ENCODE measurements around the gene CST9.
"Not testable (repeated sequence)": the region's sequence is repeated elsewhere in the genome, so short reads cannot be mapped to it uniquely, and the experiment has no call there.

The CST9 gene

GRCh38 chr20:23637282-23638221 lies 31.8 kb upstream of the CST9 start, which contains the start of gene CST3:
TSS of gene CST3 (minus strand) at chr20:23637955. CDS start at chr20:23637862, 93 bp downstream.
- in situ Hi-C loops (cut with HindIII; ENCODE audit: low sequenced_read_pairs), result no loop called here

DNA sequence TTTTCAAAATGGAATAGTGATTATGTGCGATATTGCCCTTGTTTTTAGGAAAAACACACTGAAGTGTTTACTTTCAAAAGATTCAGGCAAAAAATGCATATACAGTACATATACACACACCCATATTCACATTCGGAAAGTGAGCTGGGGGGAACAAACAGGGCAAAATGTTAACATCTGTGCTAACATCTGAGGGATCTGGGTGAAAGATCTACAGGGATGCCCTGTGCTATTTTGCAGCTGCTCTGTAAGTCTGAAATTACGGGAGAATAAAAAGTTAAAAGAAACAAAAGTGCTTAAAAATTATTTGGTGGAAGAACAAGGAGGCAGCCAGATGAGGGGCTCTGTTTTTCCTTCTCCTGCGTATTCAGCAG lies 31.2 kb upstream of the CST9 start:
- in situ Hi-C loops (cut with HindIII; ENCODE audit: low sequenced_read_pairs), result no loop called here

DNA sequence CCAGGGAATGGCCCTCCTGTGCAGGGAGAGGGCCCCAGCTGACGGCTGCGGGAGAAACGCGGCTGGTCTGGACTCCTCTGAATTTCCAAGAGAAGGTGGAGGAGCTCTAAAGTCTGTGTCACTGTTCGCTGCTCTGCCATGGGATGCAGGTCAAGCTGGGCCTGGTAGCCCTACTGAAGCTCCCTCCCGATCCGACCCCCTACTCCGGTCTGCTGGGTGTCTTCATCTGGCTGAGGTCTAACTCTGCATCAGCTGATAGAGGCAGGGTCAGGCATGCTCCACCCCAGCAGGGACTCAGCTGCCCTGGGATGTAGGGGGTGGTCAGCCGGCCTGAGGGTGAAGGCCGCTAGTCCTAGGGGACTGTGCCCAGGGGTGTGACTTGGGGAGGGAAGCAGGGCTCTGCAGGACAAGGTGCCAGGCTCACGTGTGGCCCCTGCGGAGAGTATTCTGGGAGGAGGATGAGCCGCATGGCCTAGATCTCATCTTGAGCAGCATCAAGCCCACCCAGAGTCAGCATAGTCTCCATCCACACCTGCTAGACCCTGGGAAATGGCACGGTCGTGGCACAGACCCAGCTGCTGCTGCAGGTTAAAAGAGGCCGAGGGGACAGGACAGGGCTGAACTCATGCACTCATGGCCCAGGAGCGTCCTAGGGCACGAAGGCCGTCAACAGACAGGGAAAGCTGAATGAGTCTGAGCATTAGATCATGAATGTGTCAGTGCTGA lies 30.6 kb upstream of the CST9 start:
- in situ Hi-C loops (cut with HindIII; ENCODE audit: low sequenced_read_pairs), result no loop called here

GRCh38 chr20:23635768-23636090 lies 30.0 kb upstream of the CST9 start:
- in situ Hi-C loops (cut with HindIII; ENCODE audit: low sequenced_read_pairs), result not testable (repeated sequence)

DNA sequence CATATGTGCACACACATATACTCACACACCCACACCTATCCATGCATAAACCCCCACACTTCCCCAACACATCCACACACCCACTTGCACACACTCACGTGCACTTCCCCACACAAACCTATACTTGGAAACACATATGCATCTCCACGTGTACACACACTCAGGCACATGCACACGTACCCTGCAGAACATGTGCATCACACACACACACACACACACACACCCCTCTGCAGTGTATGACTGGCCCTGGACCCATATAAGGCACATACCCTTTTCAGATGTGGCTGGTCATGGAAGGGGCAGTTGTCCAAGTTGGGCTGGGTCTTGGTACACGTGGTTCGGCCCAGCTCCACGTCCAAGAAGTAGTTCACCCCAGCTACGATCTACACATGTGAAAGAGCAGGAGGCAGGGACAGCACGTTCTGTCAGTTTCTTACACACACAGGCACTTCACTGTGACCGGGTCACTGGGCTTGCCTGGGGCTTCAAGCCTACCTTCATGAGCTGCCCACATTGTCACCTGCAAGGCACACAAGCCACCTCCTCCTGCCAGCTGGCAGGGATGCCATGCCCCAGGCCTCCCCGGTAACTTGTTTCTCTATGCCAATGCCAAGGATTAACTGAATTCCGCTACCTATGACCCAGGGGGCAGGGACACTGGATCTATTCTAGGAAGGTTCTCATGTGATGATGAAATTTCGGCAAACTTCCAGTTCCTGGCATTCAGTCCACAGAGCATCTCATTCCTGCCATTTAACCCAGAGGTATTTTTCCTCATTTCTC lies 29.5 kb upstream of the CST9 start:
- in situ Hi-C loops (cut with HindIII; ENCODE audit: low sequenced_read_pairs), result no loop called here

GRCh38 chr20:23634044-23634801 lies 28.5 kb upstream of the CST9 start:
- in situ Hi-C loops (cut with HindIII; ENCODE audit: low sequenced_read_pairs), result no loop called here

- in situ Hi-C loops (cut with HindIII; ENCODE audit: low sequenced_read_pairs), result no loop called here
Observed at GRCh38 chr20:23632711-23633573, 27.2 kb upstream of the CST9 start.

DNA sequence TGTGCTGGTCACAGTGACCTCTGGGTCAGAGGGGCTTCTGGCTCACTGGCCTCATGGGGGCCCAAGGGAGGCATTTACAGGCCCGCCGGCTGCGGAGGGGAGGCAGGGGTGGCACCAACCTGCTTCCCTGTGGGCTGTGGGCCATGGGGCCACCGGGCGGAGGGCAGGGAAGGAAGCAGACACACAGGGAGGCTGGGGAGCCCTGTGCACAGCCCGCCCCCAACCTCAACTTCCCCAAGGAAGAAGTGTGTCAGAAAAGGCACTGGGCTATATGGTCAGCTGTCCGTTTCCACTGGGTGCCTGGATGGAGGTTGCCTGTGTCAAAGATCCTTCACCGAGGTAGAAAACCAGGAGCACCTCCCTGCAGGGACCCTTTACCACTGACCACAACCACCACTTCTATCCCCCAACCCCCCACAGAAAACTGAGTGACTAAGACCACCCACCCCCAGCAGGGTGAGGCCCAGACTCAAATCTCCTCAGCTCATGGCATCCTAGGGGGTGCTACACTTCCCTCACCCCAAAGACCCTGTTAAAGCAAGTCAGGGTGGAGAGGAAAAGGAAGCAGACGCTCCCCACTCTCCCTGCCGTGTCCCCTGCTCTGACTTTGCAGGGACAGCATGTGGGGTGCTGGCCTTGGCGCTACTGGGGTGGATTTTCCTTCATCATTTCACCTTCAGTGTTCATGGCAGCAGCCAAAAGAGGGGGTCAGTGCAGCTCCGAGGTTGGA lies 26.4 kb upstream of the CST9 start:
- in situ Hi-C loops (cut with HindIII; ENCODE audit: low sequenced_read_pairs), result no loop called here

DNA sequence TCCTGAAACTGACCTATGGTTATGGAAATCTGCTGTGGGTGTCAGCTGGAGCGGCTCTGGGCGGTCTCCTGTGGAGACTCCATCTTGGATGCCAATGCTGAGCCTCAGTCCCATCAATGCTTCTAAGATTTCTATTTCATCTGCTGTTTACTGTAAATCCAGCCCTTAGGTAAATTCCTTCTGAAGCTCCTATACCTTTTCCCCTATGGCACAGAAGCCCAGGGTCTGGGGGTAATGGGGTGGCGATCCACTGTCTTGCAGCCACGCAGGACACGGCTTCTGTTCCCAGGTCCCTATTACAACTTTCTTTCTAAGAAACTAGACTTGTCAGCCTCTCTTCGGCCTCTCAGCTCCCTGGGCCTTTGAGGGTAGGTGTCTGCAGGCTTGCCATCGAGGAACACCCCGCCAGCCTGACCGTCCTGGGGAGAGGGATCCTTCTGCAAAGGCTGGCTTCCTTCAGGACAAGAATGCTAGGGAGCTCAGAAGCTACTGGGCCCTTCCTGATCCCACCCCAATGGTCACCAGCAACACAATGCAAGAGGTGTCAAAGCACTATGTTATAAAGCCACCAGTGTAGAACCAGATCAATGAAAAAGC lies 25.6 kb upstream of the CST9 start:
- in situ Hi-C loops (cut with HindIII; ENCODE audit: low sequenced_read_pairs), result no loop called here

DNA sequence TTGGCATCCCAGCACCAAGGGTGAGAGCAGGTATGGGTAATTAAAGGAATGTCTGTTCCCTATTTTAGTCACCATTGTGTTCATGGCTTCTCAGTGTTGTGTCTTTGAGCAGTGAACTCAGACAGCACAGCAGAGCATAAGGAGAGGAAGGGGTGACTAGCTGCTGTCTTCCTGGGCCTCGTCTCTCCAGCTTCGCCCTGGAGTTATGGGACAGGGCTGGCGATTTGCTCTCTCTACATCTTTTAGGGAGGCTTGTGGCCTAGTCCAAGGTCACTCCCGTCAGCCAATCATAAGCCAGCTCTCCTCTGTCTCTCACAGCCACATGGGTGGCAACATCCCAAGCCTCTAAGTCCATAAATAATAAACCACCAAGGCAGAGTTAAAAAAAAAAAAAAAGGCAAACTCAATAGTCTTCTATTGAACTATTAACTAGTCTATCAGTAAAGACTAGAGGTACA lies 24.7 kb upstream of the CST9 start:
- in situ Hi-C loops (cut with HindIII; ENCODE audit: low sequenced_read_pairs), result no loop called here

DNA sequence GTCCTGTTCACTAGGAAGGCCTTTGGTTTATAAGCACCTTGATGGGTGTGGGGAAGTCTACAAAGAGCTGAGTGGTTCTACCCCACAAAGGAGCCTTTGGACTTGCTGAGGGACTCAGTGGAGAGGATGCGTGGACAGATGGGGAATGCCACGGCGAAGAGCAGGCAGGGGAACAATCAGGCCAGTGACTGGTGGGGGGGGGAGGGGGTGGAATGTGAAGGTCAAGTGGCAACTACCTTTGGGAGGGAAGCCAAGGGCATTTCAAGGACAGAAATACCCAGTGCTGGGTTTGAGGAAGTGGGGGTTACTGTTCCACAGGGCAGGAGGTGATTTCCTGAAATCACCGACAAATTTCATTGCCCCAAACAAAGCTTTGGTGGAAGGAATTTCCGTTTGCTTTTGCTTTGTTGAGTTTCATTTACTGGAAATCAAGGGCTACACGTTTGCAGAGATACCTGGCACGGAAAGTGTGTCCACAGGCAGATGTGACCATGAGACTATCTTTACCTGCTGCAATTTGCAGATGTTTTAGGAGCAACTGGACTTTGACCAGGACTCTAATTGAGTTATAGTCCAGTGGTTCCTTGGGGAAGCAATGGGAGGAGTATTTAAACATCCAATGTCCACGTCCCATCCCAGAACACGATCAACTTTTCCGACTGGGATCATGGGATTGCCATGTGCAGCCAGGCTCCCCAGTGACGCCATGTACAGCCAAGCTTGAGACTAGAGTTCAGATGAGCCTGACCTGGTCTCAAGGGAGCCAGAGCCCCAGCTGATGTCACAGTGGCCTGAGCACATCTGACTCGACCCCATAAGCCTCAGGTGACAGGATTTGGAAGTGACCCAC lies 24.1 kb upstream of the CST9 start:
- in situ Hi-C loops (cut with HindIII; ENCODE audit: low sequenced_read_pairs), result no loop called here

GRCh38 chr20:23629017-23629541 lies 23.4 kb upstream of the CST9 start:
- in situ Hi-C loops (cut with HindIII; ENCODE audit: low sequenced_read_pairs), result no loop called here

DNA sequence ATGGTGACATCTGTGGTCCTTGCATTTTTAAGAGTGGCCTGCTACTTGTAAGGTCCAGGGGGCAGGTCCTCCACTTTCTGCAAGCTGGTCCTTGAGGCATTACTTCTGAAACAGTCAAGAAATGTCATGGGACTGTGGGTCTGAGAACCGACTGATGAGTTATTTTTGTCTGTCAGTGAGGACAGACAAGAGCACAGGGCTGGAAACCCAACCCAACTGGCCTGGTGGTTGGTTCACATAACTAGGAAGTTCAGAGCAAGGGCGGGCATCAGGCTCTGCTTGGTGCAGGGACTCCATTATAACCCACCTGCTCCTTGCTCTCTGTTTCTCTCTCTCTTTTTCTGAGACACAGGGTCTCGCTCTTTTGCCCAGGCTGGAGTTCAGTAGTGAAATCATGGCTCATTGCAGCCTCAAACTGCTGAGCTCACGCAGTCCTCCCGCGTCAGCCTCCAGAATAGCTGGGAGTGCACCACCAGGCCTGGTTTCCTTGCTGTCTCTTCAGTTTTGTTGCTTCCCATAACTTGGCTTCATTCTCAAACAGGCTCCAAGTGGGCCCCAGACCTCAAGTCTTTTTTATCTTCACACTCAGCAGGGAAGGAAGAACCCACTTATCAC lies 22.8 kb upstream of the CST9 start:
- in situ Hi-C loops (cut with HindIII; ENCODE audit: low sequenced_read_pairs), result no loop called here

DNA sequence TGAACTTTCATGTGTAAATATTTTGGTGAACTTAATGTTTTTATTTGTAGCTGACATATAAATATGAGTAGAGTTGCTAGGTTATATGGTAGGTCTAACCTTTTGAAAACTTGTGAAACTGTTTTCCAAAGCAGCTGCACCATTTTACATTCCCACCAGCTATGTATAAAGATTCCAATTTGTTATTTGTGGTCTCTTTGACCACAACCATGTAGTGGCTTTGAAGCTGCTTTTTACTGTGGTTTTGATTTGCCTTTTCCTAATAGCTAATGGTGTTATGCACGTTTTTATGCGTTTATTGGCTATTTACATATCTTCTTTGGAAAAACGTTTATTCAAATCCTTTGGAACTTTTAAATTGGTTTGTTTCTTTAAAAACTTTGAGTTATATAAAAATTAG lies 21.8 kb upstream of the CST9 start:
- in situ Hi-C loops (cut with HindIII; ENCODE audit: low sequenced_read_pairs), result no loop called here

GRCh38 chr20:23626040-23626620 lies 20.4 kb upstream of the CST9 start:
- in situ Hi-C loops (cut with HindIII; ENCODE audit: low sequenced_read_pairs), result no loop called here

DNA sequence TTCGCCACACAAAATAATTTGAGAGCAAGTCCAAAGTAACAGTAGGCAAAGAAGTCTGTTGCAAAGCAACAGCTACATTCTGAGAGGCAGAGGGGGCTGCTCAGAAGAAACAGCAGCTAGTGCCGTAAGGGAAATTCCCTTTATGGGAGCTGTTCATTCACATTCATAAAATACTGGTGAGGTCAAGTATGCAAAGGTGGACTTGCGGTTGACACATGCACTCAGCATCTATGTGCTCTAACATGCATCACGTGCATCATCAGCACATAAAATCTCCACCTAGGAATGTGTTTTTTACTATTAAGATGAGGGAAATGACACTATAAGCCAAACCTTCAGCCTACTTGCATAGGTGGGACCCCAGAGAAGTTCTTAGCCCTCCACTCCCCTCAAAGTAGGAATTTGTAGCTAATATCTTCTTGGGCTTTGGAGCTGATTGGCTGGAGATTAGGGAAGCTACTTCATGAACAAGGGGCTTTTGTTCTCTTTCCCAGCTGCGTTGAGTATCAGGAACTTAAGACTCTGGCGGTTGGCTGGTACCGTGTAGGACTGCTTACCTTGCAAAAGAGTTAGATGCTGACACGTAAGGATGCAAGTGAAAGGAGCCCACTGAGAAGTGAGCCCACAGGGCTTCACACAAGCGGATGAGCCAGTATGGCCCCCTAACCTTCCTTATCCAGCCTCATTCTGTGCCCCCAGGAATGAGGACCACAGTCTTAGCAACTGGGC lies 19.7 kb upstream of the CST9 start:
- in situ Hi-C loops (cut with HindIII; ENCODE audit: low sequenced_read_pairs), result no loop called here

Measured in endothelial cell of hepatic sinusoid (primary cell).